ENCODE results near the gene SLC9A7.
A peak's percentile ranks its signal among the peaks of the same experiment; 100 is the strongest.

The SLC9A7 gene

GRCh38 chrX:46703980-46704379 is 54.9 kb downstream of the SLC9A7 start:
- Histone ChIP-seq H3K9me3 (ENCODE audit: insufficient read depth, low read depth, low read length) (no peaks in the 10 kb centered on the region), H3K36me3 (ENCODE audit: insufficient read depth, low read length) (no peaks in the 10 kb centered on the region), H3K9ac (ENCODE audit: low read depth, low read length) (no peak overlapping the region), H3K27ac (ENCODE audit: low read depth, low read length) (no peak overlapping the region), H3K4me1 (ENCODE audit: insufficient read depth, low read length) (peaks cover under 1% of the 10 kb centered on the region; the same call in 1 of the 2 replicates), H3K27me3 (ENCODE audit: insufficient read depth, low read length) (no peaks in the 10 kb centered on the region), H3K4me3 (ENCODE audit: low read length) (no peak overlapping the region)
- WGBS, result 90% methylated on average over 3 of the region's 4 CpGs

DNA sequence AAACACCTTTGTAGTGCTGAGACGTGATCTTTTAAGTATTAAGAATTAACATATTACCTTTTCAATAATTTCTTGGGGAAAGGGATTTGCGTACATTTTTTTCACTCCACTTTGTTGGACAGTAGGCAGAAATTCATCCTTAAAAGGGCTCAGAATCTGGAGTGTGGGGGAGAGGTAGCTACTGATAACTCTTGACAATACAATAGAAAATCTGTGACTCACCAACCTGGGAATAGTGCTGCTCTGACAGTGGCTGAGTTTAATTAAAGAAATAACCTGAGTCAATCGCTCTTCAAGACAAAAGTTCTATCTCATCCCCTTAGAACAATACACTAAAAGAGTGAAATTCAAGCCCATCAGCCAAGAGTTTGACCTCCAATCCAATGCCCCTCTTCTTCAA is 60.2 kb downstream of the SLC9A7 start:
- no peaks in the 10 kb centered on the region for H3K27me3 ChIP-seq (ENCODE audit: insufficient read depth, low read length)
- 69% methylated on average over 1 of the region's 3 CpGs for WGBS
- H3K36me3 ChIP-seq (ENCODE audit: insufficient read depth, low read length), result no peaks in the 10 kb centered on the region
- H3K4me3 ChIP-seq (ENCODE audit: low read length), result peak overlapping the region; percentile 16
- H3K27ac ChIP-seq (ENCODE audit: low read depth, low read length), result no peak overlapping the region
- H3K9me3 ChIP-seq (ENCODE audit: insufficient read depth, low read depth, low read length), result no peaks in the 10 kb centered on the region
- H3K4me1 ChIP-seq (ENCODE audit: insufficient read depth, low read length), result peaks cover 8% of the 10 kb centered on the region; the same call in 1 of the 2 replicates
- no peak overlapping the region for H3K9ac ChIP-seq (ENCODE audit: low read depth, low read length)

DNA sequence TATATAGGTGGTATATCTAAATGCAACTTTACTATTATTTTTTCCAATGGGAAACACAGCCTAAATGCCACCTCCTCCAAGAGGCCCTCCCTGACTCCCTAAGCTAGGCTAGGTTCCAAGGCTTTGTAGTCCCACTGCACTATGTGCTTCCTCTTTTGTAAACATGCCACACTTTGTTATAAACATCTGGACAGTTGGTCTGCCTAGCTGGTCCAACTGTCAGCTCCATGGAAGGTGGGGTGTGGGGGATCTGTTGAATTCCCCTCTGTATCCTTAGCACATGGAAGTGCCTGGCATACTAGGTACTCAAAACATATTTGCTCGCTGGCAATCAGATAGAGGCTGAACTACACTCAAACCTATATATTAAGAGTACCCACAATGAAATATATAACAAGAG is 63.4 kb downstream of the SLC9A7 start:
- Histone ChIP-seq H3K27ac (ENCODE audit: low read depth, low read length) (no peak overlapping the region), H3K4me3 (ENCODE audit: low read length) (no peak overlapping the region), H3K27me3 (ENCODE audit: insufficient read depth, low read length) (no peaks in the 10 kb centered on the region), H3K9me3 (ENCODE audit: insufficient read depth, low read depth, low read length) (no peaks in the 10 kb centered on the region), H3K36me3 (ENCODE audit: insufficient read depth, low read length) (no peaks in the 10 kb centered on the region), H3K9ac (ENCODE audit: low read depth, low read length) (no peak overlapping the region), H3K4me1 (ENCODE audit: insufficient read depth, low read length) (peaks cover 8% of the 10 kb centered on the region; the same call in 1 of the 2 replicates)
- no CpG with 5 or more reads among the region's 1 CpG for WGBS

- H3K27me3 ChIP-seq (ENCODE audit: insufficient read depth, low read length), result no peaks in the 10 kb centered on the region
- H3K27ac ChIP-seq (ENCODE audit: low read depth, low read length), result no peak overlapping the region
- no peak overlapping the region for H3K9ac ChIP-seq (ENCODE audit: low read depth, low read length)
- H3K4me3 ChIP-seq (ENCODE audit: low read length), result no peak overlapping the region
- WGBS, result 100% methylated on average over 1 of the region's 2 CpGs
- H3K4me1 ChIP-seq (ENCODE audit: insufficient read depth, low read length), result peaks cover 8% of the 10 kb centered on the region; the same call in 1 of the 2 replicates
- H3K36me3 ChIP-seq (ENCODE audit: insufficient read depth, low read length), result no peaks in the 10 kb centered on the region
- no peaks in the 10 kb centered on the region for H3K9me3 ChIP-seq (ENCODE audit: insufficient read depth, low read depth, low read length)
Observed at GRCh38 chrX:46694549-46694948, 64.4 kb downstream of the SLC9A7 start.

DNA sequence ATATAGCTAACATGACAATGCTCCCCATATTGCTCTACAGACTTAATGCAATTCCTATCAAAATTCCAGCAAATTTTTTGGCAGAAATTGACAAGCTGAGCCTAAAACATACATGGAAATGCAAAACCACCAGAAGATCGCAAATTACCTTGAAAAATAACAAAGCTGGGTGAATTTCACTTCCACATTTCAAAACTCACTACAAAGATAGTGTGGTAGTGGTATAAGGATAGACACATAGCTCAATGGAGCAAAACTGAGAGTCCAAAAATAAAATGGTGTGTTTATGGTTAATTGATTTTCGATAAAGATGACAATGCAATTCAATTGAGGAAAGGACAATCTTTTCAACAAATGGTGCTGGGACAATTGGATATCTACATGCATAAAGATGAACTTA is 65.8 kb downstream of the SLC9A7 start:
- Histone ChIP-seq H3K4me3 (ENCODE audit: low read length) (no peak overlapping the region), H3K4me1 (ENCODE audit: insufficient read depth, low read length) (no peaks in the 10 kb centered on the region), H3K36me3 (ENCODE audit: insufficient read depth, low read length) (no peaks in the 10 kb centered on the region), H3K9me3 (ENCODE audit: insufficient read depth, low read depth, low read length) (no peaks in the 10 kb centered on the region), H3K9ac (ENCODE audit: low read depth, low read length) (no peak overlapping the region), H3K27me3 (ENCODE audit: insufficient read depth, low read length) (no peaks in the 10 kb centered on the region), H3K27ac (ENCODE audit: low read depth, low read length) (no peak overlapping the region)
- 96% methylated on average over 2 of the region's 2 CpGs for WGBS

GRCh38 chrX:46690818-46691217 is 68.1 kb downstream of the SLC9A7 start:
- Histone ChIP-seq H3K4me1 (ENCODE audit: insufficient read depth, low read length) (no peaks in the 10 kb centered on the region), H3K27ac (ENCODE audit: low read depth, low read length) (no peak overlapping the region), H3K9me3 (ENCODE audit: insufficient read depth, low read depth, low read length) (no peaks in the 10 kb centered on the region), H3K4me3 (ENCODE audit: low read length) (no peak overlapping the region), H3K36me3 (ENCODE audit: insufficient read depth, low read length) (no peaks in the 10 kb centered on the region), H3K9ac (ENCODE audit: low read depth, low read length) (no peak overlapping the region), H3K27me3 (ENCODE audit: insufficient read depth, low read length) (no peaks in the 10 kb centered on the region)
- WGBS, result 100% methylated on average over 2 of the region's 2 CpGs

GRCh38 chrX:46687619-46688018 is 71.3 kb downstream of the SLC9A7 start:
- Histone ChIP-seq H3K27me3 (ENCODE audit: insufficient read depth, low read length) (no peaks in the 10 kb centered on the region), H3K27ac (ENCODE audit: low read depth, low read length) (no peak overlapping the region), H3K4me1 (ENCODE audit: insufficient read depth, low read length) (no peaks in the 10 kb centered on the region), H3K4me3 (ENCODE audit: low read length) (no peak overlapping the region), H3K36me3 (ENCODE audit: insufficient read depth, low read length) (no peaks in the 10 kb centered on the region), H3K9ac (ENCODE audit: low read depth, low read length) (no peak overlapping the region), H3K9me3 (ENCODE audit: insufficient read depth, low read depth, low read length) (no peaks in the 10 kb centered on the region)
- no CpG with 5 or more reads among the region's 2 CpGs for WGBS

- Histone ChIP-seq H3K36me3 (ENCODE audit: insufficient read depth, low read length) (no peaks in the 10 kb centered on the region; the same call in 1 of the 2 replicates), H3K9me3 (ENCODE audit: insufficient read depth, low read depth, low read length) (no peaks in the 10 kb centered on the region), H3K27ac (ENCODE audit: low read depth, low read length) (no peak overlapping the region), H3K9ac (ENCODE audit: low read depth, low read length) (no peak overlapping the region), H3K4me1 (ENCODE audit: insufficient read depth, low read length) (no peaks in the 10 kb centered on the region), H3K27me3 (ENCODE audit: insufficient read depth, low read length) (no peaks in the 10 kb centered on the region), H3K4me3 (ENCODE audit: low read length) (no peak overlapping the region)
- WGBS, result 42% methylated on average over 3 of the region's 5 CpGs
Observed at GRCh38 chrX:46686003-46686645, 72.8 kb downstream of the SLC9A7 start.

- H3K27ac ChIP-seq (ENCODE audit: low read depth, low read length), result no peak overlapping the region
- no peaks in the 10 kb centered on the region for H3K4me1 ChIP-seq (ENCODE audit: insufficient read depth, low read length)
- H3K27me3 ChIP-seq (ENCODE audit: insufficient read depth, low read length), result no peaks in the 10 kb centered on the region
- H3K9me3 ChIP-seq (ENCODE audit: insufficient read depth, low read depth, low read length), result no peaks in the 10 kb centered on the region
- no peak overlapping the region for H3K9ac ChIP-seq (ENCODE audit: low read depth, low read length)
- peaks cover 6% of the 10 kb centered on the region; the same call in 1 of the 2 replicates for H3K36me3 ChIP-seq (ENCODE audit: insufficient read depth, low read length)
- H3K4me3 ChIP-seq (ENCODE audit: low read length), result no peak overlapping the region
Observed at GRCh38 chrX:46683048-46683447, 75.9 kb downstream of the SLC9A7 start.

GRCh38 chrX:46681849-46682248 is 77.1 kb downstream of the SLC9A7 start:
- no peaks in the 10 kb centered on the region for H3K9me3 ChIP-seq (ENCODE audit: insufficient read depth, low read depth, low read length)
- no peaks in the 10 kb centered on the region for H3K4me1 ChIP-seq (ENCODE audit: insufficient read depth, low read length)
- no peak overlapping the region for H3K9ac ChIP-seq (ENCODE audit: low read depth, low read length)
- H3K27me3 ChIP-seq (ENCODE audit: insufficient read depth, low read length), result no peaks in the 10 kb centered on the region
- H3K27ac ChIP-seq (ENCODE audit: low read depth, low read length), result no peak overlapping the region
- WGBS, result 100% methylated on average over 2 of the region's 3 CpGs
- no peak overlapping the region for H3K4me3 ChIP-seq (ENCODE audit: low read length)
- H3K36me3 ChIP-seq (ENCODE audit: insufficient read depth, low read length), result peaks cover 10% of the 10 kb centered on the region; the same call in 1 of the 2 replicates

GRCh38 chrX:46678232-46678631 is 80.7 kb downstream of the SLC9A7 start:
- no peaks in the 10 kb centered on the region for H3K27me3 ChIP-seq (ENCODE audit: insufficient read depth, low read length)
- no peak overlapping the region for H3K9ac ChIP-seq (ENCODE audit: low read depth, low read length)
- WGBS, result 100% methylated on average over 2 of the region's 2 CpGs
- peaks cover 10% of the 10 kb centered on the region; the same call in 1 of the 2 replicates for H3K36me3 ChIP-seq (ENCODE audit: insufficient read depth, low read length)
- H3K4me1 ChIP-seq (ENCODE audit: insufficient read depth, low read length), result no peaks in the 10 kb centered on the region
- no peak overlapping the region for H3K4me3 ChIP-seq (ENCODE audit: low read length)
- H3K9me3 ChIP-seq (ENCODE audit: insufficient read depth, low read depth, low read length), result no peaks in the 10 kb centered on the region
- no peak overlapping the region for H3K27ac ChIP-seq (ENCODE audit: low read depth, low read length)

Measured in HUES64 (cell line).